Uterus (tissue), 2 donors: ENCODE results near the gene TRAPPC8.

Experiments used
- POLR2A ChIP-seq, 2 donors: fragments of 450-650 bp; IDR thresholded peaks; one replicate each; pipeline ENCODE4 v1.6.1; 2016; ENCODE audit warnings: antibody characterized with exemption in 2 of 2, mild to moderate bottlenecking in 1 of 2, moderate library complexity in 1 of 2
- TF ChIP-seq, protein P1 (sequence below), 4 experiments: fragments of 200-600 bp in 2 of 4; fragments of 450-650 bp in 2 of 4; sonication (generic) in 2 of 4; IDR thresholded peaks; one replicate each; pipeline ENCODE4 v1.5.1; 2016 to 2019; ENCODE audit warnings: antibody characterized with exemption in 4 of 4, mild to moderate bottlenecking in 2 of 4, moderate library complexity in 1 of 4

DNA sequence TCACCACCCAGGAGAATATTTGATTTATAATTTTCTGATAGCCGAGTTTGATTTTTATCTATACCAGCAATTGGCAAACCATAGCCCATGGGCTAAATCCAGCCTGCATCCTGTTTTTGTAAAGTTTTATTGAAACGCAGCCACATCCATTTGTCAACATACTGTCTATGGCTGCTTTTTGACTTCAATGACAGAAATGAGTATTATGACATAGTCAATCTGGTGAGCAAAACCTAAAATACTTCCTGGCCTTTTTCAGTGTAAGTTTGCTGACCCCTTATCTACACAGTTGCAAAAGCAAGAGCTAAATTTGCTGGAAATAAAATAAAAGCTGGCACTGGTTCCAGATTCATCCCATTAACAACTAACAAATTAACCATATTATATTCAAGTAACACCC is 102.4 kb downstream of the TRAPPC8 start:
- TF ChIP-seq, protein P1, sequence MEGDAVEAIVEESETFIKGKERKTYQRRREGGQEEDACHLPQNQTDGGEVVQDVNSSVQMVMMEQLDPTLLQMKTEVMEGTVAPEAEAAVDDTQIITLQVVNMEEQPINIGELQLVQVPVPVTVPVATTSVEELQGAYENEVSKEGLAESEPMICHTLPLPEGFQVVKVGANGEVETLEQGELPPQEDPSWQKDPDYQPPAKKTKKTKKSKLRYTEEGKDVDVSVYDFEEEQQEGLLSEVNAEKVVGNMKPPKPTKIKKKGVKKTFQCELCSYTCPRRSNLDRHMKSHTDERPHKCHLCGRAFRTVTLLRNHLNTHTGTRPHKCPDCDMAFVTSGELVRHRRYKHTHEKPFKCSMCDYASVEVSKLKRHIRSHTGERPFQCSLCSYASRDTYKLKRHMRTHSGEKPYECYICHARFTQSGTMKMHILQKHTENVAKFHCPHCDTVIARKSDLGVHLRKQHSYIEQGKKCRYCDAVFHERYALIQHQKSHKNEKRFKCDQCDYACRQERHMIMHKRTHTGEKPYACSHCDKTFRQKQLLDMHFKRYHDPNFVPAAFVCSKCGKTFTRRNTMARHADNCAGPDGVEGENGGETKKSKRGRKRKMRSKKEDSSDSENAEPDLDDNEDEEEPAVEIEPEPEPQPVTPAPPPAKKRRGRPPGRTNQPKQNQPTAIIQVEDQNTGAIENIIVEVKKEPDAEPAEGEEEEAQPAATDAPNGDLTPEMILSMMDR (IDR thresholded peaks at IDR 0.05), result no peak
- TF ChIP-seq POLR2A (IDR thresholded peaks at IDR 0.05), result no peak
